Stimulated activated CD4-positive, alpha-beta T cell treated with anti-CD3 and anti-CD28 coated beads, TNF-alpha, amount 100 ng/mL, for 48 hours (primary cell): ENCODE measurements around the gene CDC45.

Source experiments
- DNase-seq, 3 donors: peaks; one replicate each; pipeline ENCODE4 v3.0.0-alpha.2; 2020; ENCODE audit warnings: low read depth in 3 of 3

CDC45 gene

DNA sequence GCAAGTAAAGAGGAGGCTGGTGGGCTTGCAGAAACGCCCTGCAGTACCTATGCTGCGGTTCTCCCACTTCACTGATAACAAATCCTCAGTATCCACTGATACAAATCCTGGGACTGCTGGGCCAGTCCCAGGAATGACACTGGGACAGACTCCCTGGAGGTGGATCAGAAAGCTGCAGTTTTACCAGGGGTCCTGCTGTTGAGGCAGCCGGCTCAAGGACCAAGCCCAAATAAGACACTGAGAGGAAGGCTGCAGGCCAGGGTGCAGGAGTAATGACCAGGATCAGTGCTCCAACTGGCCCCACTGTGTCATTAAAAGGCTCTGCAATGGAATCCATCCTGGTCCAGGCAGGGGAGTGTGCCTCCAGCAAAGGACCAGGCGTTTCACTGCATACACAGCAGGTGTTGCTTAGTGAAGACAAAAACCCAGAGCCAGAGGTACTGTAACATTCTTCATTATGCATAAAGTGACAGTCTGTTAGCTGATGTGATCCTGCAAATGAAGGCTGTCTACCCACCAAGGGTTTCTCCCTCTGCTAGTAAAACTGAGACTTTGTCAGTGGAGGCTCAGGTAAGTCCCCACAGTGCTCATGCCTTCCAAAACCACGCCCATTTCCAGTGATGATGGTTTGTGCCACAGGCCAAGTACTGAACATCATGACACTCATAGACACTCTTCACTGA lies 30.8 kb upstream of the CDC45 start:
- peak in 2 of 3 donors; percentile 53 to 66 for DNase-seq

DNA sequence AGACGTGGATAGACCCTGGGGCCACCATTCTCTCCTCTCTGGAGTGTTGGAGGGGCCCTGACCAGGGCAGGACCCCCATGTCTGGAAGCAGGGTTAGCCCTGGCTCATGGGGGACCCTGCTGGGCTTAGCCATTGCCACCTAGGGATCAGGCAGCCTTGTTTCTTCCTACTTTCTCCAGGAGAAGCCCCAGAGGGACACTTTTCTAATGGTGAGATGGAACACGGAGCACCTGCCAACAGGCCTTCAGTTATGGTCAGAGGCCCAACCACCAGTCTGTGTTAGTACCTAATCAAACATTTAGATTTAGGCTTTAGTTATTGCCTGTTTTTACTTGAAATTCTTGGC lies 30.3 kb upstream of the CDC45 start:
- no peak for DNase-seq

DNA sequence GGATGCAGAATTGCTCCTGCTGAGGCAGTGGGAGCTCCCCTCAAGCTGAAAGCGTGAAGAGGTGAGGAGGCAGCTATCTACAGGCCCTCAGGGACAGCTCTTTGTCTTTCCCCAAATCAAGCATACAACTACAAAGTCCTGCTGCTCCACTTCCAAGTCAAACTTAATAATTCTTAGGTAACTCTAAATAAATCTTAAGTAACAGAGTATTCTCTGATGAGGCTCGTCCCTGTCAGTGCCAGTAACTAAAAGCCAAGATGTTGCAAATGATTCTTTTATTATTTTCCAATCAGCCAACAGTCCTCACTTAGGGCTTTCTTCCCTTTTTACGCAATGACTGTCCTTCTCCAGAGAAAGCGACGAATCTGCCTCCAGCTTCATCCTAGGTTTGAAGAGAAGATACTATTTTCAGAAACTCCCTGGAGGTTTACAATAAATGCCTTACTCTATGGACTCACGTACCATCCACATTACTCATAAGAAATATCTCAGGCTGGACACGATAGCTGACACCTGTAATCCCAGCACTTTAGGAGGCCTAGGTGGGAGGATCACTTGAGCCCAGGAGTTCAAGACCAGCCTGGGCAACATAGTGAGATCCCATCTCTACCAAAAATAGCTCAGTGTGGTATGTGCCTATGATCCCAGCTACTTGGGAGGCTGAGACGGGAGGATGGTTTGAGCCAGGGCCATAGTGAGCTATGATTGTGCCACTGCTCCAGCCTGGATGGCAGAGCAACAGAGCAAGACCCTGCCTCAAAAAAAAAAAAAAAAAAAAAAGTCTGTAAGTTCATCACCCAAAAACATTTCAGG lies 29.2 kb upstream of the CDC45 start:
- no peak for DNase-seq

DNA sequence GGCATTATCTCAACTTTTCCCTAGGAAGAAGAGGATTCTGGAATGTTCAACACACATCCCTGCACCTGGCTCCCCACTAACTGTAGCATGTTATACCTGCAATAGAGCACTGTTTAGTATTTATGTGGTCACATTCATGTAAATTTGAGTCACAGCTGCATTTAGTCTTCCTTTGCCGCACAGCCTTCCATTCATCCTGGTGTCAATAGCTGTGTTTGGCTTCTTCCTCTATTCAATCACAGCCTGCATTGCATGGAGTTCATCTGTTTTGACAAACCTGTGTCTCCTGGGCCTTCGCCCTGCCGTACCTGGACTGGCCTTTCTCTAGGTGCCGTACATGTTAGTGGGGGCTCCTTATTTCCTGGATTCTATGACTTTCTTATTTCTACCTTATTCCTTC lies 28.1 kb upstream of the CDC45 start:
- no peak for DNase-seq

DNA sequence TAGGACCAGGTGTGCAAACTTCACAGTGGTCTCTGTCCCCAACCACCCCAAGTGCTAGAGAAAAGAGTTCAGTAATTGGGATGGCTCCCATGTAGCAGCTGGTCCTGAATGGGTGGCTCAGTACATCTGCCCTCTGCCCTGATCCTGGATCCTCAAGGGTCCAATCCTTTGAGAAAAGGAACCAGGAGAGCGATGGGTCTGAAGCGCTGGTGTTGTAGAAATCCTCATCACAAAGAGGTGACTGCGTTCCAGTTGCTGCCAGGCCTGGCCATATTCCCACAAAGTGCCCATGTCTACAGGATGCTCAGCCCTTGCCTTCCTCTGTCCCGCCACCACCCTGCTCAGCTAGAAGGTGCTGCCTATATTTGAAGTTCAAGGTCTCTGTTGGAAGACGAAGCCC lies 26.0 kb upstream of the CDC45 start:
- no peak for DNase-seq

DNA sequence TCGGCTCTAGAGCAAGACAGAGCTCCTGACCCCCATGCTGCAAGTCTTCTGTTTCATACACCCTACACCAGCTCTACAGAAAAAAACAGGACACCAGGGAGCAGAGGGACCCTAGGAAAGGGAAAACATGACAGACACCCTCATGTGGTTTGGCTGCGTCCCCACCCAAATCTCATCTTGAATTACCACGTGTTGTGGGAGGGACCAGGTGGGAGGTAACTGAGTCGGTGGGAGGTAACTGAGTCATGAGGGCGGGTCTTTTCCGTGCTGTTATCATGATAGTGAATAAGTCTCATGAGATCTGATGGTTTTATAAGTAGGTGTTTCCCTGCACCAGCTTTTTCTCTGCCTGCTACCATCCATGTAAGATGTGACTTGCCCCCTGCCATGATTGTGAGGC lies 25.6 kb upstream of the CDC45 start:
- DNase-seq, result no peak

DNA sequence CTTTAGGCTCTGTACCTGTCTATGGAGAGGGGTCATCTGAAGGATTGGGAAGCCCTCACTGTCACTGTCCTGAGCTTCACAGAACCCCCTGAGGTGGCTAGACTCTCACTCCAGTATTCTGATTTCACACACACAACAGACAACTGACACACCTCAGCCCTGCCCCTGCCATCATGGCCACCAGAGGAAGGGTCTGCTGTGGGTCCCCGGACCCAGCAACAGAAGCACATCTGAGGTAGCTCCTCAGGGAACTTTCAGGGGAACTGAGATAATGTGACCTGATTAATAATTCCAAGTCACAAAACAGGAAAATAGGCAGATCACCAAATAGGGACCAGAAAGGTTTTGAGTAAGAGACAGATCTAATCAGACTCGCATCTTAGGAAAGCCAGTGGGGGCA lies 24.7 kb upstream of the CDC45 start:
- no peak for DNase-seq

DNA sequence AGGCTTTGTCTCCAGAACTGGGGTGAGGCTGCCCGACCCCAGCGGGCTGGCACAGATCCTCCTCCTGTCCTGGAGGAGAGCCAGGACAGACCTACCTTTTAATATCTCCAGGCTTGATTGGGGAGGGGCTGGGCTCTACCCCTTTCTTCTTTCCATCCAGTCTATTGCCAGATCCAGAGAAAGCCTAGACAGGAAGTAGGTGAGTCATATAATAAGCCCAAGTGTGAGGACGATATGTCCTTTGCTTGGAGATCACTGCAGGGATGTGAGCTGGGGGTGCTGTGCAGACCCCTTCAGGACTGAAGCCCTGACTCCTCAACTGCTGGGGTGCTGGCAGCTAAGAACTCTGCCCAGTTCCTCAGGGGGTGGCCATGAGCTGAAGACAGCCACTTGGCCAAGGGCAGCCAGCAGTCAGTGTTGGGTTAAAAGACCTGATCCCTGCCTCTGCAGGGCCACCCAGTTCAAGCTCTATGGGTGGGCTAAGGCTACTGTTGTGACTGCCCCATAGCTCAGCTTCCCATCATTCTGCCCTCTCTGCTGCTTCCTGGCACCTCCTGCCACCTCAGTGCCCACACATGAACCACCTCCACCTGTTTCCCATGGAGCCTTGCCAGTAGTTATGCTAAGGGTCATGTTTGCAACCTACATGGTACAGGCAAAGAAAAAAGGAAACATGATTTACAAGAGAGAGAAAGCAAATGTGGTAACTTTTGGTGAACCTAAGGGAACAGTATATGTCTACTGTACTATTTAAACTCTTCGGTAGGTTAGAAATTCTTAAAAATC lies 23.9 kb upstream of the CDC45 start:
- no peak for DNase-seq

DNA sequence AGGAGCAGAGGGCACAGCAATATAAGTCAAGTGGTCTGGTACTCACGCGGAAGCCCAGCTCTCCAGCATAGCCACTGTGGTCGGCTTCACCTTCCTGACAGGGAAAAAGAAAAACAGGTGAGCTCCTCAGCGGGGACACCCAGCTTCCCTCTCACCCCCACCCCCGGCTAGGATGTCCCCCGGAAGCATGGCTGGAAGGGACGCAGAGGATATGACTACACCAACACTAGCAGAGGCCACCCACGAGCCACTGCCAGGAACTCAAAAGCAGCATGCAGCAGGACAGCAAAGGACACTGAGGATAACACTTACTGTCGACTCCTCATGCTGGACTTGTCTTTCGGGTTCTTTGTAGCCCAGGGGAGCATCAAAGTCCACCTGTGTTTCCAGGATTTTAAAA lies 23.2 kb upstream of the CDC45 start:
- no peak for DNase-seq

DNA sequence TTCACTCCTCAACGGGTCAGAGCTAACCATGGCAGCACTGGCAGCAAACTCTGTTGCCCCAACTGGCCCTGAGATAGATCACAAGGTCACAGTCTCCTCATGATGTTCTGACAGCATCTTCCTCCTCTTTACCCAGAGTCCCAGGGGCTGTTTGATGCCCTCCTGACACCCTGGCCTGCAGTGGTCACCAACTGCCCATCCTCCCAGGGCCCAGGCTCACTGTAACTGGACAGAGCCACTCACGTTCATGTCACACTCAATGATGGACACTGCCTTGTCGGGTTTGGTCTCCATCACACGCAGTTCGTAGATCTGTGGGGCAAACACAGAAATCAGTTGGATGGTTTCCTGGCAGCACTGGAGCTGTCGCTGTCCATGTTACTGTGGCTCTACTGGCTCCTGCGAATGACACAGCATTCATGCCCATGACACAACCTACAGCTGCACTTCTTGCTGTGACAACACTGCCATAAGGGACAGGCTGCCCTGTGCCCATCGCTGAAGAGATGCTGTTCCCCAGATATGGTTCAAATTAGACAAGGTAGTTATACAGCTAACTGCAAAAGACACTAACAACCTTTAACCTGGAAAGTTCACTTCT lies 21.8 kb upstream of the CDC45 start:
- no peak for DNase-seq

DNA sequence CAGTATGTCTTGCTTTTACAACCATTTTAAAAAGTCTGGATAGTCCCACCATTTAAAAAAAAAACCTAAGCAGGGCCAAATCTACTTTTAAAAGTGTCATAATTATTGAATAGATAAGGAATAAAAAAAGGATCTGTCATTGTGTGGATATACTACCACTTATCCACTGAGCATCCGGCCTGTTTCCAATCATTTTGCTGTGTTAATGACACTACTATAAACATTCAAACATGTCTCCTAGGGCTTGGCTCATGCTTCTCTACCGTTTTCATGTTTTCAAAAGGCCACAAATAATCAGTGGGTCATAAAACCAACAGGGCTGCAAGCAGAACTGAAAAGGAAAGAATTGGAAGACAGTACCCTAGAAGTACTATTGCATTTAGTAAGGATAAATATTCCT lies 19.7 kb upstream of the CDC45 start:
- no peak for DNase-seq

DNA sequence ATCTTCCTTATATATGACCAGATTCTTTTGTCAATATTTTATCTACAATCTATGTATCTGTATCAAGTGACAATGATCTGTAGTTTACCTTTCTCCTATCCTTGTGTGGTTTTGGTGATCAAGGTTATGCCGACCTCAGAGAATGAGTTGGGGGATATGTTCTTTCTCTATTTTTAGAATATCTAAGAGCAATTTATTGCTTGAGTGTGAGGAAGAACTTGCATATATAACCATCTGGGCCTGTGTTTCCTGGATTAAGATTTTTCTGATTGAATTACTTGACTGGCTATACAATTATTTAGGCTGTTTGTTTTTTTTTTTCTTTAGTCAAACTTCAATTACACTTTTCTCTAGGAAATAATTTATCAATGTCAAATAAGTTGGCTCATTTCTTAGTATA lies 18.2 kb upstream of the CDC45 start:
- DNase-seq, result no peak

DNA sequence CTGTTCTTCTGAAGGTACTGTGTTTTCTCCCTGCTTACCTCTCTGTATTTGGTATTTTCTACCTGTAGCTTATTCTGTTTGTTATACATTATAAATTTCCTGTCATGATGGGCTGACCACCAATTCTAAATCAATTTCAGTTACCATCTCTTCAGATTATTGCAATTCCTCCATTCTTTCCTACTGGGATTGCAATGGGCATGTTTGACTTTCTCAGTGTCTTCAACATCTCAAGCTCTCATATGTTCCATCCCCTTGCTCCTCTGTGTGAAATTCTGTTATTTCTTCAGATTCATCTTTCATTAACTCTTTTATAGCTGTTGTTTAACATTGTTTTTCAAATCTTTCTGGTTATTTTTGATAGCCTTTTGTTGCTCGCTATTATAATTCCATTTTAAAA lies 16.7 kb upstream of the CDC45 start:
- no peak for DNase-seq

DNA sequence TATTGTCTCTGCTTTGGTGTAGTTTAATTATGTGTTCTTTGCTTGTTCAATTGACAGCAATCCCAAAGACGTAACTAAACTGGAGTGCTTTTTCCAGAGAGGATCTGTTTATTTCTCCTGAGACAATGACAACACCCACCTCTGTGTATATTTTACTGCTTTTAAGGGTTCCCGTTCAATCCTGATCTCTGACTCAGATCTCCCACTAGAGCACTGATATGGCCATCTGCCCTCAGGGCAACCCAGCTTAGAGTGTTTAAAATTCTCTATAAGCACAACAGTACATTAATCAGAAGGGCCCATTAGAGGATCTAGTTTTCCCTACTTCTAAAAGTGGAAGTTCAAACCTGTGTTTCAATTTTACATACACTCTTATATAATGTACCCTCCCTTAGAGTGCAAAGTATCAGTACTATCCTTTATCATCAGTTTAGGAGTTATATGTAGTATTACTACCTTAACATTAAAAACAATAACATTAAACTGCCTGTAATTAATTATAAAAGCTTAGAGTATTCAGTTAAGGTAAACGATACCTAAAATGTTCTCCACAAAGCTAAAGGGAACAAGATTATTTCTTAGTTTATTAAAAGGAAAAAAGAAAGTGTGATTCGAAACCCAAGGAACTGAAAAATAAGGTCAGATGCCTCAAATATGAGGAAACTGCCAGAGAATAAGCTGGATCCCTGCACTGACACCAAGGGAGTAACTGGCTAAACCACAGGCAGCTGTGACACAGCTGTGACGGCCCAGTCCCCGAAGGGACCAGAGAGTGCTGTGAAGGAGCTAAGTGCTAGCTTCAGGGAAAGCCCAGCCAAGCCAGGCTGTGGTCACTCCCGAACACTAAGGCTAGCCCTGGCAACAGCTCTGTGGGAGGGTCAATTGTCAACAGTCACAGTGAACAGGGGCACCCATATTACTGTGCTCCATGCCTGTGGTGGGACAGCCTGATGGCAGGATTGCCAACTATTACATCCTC lies 15.9 kb upstream of the CDC45 start:
- DNase-seq, result no peak

DNA sequence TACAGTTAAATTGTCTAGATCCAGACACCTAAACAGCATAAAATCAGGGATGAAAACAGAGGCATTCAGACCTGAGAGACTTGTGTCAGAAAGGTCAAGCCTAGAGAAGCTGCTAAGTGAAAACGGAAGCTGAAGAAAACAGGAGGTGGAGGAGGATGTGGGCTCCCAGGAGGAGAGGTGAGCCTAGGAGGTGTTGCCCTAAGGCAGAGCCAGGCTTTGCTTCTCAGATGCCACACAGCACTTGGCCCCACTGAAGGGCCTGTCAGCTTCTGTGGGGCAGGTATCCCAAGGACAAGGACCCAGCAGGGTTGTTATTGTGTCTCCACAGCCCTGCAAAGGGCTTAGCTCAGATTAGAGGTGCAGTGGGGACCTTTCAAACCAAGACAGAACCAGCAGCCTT lies 15.2 kb upstream of the CDC45 start:
- no peak for DNase-seq

DNA sequence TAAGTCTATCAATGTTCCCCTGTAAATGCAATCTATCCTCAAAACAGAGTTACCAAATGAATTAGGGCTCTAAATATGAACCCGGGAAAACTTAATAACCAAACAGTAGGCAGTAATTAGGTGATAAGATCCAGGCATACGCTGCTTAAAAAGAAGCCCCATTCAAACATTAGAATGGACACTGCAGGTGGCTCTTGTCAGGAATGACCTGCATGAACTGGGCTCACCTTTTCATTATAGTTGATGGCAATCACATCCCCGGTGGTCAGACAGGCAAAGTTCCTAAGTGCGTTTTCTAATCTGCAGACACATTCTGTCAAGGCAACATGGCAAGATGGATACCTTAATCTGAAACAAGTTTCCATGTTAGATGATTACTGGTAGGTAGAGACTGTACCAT lies 14.7 kb upstream of the CDC45 start:
- DNase-seq, result no peak

DNA sequence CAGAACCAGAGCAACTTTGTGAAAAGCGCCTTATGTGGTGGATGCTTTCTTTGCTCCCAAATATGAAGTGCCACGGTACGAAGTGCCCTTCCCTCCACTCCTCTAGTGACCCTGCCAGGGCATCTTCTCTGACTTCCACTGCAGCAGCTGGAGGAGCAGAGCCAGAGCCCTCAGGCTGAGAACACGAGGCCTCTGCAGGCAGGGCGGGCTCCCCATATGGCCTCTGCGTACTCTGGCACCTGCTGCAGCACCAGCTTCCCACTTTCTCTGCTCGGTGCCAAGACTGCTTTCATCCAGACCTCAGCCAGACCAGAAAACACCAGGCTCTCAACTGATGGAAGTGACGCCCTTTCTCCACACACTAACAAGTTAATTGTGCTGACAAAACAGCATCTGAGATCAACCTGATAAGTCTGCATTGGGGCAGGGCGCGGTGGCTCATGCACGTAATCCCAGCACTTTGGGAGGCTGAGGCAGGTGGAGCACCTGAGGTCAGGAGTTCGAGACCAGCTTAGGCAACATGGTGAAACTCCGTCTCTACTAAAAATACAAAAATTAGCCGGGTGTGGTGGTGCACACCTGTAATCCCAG lies 13.5 kb upstream of the CDC45 start:
- no peak for DNase-seq

DNA sequence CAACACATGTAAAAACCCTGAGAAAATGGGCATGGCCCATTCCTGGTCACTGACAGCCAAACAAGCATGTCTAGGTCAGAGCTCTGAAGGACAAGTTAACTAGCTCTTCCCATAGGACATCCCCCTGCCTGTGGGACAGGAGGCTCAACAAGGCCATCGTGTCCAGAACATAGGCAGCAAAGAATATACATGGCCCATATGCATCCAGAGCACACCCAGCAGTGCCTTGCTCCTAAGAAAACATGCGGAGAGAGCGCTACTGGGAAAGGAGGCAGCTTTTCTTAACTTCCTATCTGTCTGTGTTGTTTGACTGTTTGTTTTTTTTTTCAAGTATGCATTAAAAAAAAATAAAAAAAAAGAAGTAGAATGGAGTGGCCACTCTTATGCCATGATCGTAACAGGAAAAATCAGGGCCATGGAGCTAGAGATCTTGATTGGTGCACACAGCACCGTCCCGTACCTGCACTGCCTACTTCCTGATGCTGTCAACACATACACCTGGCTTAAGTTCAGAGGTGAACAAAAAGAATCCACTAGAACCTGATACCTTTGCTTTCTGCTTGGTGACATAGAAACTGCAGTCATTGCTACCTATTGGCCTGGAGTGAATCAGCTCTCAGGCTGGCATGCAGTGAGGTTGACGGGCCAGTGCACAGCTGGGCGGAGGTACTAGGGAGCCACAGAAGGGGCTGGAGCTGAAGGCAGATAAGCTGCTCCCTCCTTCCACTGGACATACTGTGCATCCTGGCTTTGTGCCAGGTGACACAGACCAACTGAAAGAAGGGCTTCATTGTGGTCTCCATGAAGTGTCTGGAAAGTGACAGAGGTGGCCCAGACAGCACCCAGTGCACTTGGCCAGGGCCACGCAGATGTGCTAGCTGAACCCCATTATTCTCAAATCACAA lies 12.6 kb upstream of the CDC45 start:
- DNase-seq, result no peak

DNA sequence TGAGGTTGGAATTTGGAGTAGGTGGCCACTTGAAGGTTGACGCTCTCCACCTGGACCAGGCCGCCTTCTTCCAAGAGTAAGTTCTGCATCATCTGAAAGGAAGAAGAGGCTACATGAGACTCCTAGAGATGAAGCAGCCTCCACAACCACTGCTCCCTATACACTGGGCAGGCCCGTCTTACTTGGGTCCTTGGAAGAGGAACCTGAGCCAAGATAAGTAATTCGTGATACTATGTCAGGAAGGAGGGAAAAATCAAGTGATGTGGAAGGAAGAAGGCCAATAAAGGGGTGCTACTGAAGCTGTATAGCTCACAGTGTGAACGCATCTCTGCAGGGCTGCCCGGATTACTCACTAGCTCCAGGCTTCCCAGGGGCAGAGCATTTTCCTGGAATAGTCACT lies 11.8 kb upstream of the CDC45 start:
- no peak for DNase-seq

DNA sequence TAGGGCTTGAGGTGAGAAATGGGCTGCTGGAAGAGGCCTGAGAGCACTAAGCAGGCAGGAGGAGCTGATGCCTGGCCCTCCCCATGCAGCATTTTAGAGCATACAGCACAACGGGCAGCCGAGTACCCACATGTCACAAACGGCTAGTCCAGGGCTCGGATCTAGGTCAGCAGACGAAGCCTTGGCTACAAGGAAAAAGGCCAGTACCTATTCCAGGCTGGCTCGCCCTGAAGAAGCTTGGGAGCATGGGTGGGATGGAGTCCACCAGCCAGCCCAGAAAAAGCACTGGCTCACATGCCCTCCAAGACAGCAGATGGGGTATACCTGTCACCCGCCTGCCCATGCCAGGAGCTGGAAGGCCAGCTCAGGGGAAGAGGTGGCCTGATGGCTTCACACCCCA lies 10.3 kb upstream of the CDC45 start:
- DNase-seq, result no peak
